IPS-NIHi7 (cell line): ENCODE measurements around the gene COMMD1.
A peak's percentile ranks its signal among the peaks of the same experiment; 100 is the strongest.
"Not testable (repeated sequence)": the region's sequence is repeated elsewhere in the genome, so short reads cannot be mapped to it uniquely, and the experiment has no call there.

Source experiments
- DNase-seq: peaks from one replicate; pipeline ENCODE4 v3.0.0; 2012; ENCODE audit warnings: mixed read lengths; ENCODE audit errors: extremely low spot score

Gene COMMD1

DNA sequence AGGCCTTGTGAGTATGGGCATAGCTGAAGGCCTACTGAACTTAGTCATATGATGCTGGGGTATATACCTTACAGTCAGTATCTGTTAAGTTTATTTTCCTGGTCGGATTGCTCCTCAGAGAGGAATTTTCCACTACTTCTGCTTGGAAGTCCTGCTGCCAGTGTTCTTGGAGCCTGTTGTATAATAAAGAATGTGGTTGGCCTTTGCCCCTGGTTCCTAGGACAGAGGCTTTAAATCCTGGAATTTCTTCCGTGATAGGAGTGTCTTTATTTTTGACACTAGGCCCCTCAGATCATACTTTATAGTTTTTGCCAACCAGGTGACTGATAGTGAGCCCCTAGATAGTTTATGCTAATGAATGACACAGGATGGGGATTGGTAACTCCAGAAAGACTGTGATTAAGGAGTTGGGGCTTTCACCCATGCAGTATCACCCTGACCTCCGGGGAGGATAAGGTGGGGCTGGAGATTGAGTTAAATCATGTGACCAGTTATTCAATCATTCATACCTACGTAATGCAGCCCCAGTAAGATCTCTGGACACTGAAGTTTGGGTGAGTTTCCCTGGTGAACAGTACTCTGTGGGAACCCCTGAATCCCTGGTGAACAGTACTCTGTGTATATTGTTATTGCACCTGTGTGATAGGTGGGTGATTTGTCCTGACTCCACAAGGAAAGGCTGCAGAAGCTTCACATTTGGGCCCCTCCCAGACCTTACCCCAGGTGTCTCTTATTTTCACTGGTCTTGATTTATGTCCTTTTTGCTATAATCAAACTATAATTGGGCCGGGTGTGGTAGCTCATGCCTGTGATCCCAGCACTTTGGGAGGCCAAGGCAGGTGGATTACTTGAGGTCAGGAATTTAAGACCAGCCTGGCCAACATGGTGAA is 56.9 kb downstream of the COMMD1 start:
- DNase-seq: peak; percentile 21

GRCh38 chr2:61966087-61966727 is 60.7 kb downstream of the COMMD1 start:
- no peak for DNase-seq

GRCh38 chr2:61967262-61967661 is 61.8 kb downstream of the COMMD1 start:
- DNase-seq: no peak

GRCh38 chr2:61969376-61969775 is 63.9 kb downstream of the COMMD1 start:
- DNase-seq: no peak

- no peak for DNase-seq
Observed at GRCh38 chr2:61970807-61971556, 65.5 kb downstream of the COMMD1 start.

DNA sequence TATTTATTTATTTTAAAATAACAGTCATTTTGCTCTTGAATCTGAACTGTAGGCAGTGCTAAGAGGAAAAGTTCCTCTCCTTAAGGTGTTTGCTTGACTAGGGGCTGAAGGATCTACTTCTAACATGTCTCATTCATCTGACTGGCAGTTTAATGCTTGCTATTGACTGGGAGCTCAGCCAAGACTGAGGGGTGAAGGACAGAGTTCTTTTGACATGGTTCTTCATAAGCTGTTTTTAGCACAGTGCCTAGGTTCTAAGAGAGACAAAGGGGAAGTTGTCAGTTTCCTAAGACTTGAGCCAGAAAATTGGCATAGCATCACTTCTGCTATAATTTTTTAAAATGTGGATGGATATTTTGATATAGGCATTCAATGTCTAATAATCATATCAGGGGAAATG is 73.0 kb downstream of the COMMD1 start:
- no peak for DNase-seq

- no peak for DNase-seq
Observed at GRCh38 chr2:61980758-61981157, 75.3 kb downstream of the COMMD1 start.

DNA sequence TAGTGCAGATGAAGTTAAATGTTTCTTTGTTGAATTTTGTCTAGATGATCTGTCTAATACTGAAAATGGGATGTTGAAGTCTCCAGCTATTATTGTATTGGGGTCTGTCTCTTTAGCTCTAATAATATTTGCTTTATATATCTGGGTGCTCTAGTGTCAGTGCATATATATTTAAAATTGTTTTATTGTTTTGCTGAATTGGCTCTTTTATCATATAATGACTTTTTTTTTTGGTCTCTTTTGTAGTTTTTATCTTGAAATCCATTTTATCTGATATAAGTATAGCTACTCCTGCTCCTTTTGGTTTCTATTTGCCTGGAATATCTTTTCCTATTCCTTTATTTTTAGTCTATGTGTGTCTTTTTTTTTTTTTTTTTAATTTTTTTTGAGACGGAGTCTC is 79.2 kb downstream of the COMMD1 start:
- no peak for DNase-seq

- no peak for DNase-seq
Observed at GRCh38 chr2:61988462-61989366, 83.2 kb downstream of the COMMD1 start.

DNA sequence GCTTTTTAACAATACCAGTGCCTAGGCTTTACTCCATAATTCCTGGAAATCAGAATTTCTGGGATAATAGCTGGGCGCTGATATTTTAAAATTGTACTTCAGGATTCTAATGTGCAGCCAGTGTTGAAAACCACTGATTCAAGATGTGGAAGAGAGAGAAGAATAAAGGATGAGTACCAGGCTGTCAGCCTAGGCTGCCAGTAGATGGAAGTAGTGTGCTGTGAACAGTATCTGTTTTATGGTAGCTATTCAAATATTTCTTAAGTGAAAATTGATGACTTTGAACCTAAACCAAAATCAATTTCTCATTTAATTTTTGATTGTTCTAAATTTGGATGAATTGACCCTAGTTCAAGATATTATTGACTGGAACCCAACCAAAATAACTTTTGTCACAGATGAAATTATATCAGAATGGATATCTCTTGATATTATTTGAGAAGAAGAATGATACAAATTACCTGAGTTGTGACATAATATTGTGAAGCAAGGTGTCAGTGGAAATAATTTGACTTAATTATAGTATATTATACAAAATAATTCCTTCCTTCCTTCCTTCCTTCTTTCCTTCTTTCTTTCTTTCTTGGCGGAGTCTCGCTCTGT is 88.0 kb downstream of the COMMD1 start:
- peak; percentile 48 for DNase-seq

DNA sequence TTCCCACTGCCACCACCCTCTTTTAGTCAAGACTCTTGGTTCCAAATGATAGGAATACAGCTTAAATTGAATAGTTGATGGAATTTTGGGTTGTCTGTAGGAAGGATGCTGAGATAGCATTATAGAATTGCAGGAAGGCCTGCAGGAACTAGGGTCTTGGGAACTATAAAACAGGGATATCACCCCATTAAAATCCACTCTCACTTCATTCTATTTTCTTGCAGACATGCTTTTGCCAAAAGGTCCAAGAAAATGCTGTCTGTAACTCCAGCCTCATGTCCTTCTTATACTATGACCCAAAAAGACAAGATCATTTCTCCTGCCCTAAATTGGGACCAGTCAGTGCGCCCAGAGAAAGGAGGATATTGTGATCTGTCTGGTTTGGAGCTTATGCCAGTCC is 89.1 kb downstream of the COMMD1 start:
- DNase-seq: no peak

- no peak for DNase-seq
Observed at GRCh38 chr2:61995065-61995464, 89.6 kb downstream of the COMMD1 start.

GRCh38 chr2:61995515-61995914 is 90.0 kb downstream of the COMMD1 start:
- DNase-seq: no peak

DNA sequence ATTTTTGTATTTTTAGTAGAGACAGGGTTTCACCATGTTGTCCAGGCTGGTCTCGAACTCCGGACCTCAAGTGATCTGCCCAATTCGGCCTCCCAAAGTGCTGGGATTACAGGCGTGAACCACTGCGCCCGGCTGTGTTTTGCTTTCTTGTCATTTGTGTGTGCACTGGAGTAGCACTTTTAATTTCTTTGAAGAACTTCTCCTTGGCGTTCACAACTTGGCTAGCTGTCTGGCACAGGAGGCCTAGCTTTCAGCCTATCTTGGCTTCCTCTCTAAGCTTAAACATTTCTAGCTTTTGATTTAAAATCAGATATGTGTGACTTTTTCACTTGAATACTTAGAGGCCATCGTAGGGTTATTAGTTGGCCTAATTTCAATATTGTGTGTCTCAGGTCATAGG is 93.0 kb downstream of the COMMD1 start:
- no peak for DNase-seq

- no peak for DNase-seq
Observed at GRCh38 chr2:62000538-62000937, 95.1 kb downstream of the COMMD1 start.

GRCh38 chr2:62001431-62001830 is 96.0 kb downstream of the COMMD1 start:
- no peak for DNase-seq

DNA sequence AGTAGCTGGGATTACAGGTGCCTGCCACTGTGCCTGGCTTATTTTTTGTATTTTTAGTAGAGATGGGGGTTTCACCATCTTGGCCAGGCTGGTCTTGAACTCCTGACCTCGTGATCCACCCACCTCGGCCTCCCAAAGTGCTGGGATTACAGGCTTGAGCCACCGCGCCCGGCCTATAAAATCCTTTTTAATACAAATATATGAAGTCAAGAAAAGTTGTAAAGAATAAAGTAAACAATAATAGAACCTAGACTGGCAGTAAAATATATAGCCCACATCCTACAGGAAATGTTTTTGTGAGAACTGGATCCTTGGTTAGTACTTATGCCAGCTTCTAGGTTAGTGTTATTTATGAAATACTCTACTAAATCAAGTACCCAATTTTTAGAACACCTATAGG is 99.0 kb downstream of the COMMD1 start:
- DNase-seq: not testable (repeated sequence)

GRCh38 chr2:62007555-62007954 is 102.1 kb downstream of the COMMD1 start:
- DNase-seq: no peak

DNA sequence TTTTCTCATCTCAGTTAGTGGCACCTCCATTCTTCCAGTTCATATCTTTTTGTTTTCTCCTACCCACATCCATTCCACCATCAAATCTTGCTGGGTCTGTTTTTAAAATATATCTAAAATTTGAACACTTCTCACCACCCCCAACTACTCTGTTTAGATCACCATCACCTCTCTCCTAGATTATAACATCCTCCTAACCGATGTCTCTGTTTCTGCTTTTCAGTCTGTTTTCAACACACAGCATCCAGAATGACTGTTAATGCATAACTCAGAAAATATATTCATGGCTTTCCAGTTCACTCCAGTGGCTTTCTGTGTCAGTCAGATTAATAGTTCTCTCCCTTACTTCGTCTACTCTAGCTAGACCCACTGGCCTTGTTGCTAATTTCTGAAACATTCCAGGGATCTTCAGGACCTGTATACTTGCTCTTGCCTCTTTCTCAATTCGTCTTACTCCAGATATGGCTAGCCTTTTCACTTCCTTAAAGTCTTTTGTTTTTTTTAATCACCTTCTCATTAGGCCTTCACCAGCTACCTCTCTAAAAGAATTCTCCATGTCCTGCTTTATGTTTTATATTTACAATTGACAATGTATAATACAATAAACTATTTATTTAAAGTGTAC is 105.3 kb downstream of the COMMD1 start:
- DNase-seq: no peak

DNA sequence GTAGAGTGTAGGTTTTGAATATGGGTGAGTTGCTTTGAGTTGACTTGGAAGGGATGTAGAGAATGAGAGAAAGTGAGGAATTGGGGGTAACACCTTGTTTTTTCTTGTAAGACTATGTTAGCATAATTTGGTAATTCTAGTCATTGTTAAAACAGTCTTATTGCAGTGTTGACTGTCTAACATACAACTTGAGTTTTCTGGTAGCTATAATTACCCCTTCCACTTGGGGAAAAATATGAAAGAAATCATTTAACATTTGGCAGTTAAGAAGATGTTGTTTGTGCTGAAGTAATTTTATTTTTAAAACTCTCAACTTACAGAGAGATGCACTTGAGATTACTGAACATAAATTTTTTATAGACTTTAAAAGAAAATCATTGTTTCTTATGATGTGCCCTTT is 108.2 kb downstream of the COMMD1 start:
- no peak for DNase-seq

DNA sequence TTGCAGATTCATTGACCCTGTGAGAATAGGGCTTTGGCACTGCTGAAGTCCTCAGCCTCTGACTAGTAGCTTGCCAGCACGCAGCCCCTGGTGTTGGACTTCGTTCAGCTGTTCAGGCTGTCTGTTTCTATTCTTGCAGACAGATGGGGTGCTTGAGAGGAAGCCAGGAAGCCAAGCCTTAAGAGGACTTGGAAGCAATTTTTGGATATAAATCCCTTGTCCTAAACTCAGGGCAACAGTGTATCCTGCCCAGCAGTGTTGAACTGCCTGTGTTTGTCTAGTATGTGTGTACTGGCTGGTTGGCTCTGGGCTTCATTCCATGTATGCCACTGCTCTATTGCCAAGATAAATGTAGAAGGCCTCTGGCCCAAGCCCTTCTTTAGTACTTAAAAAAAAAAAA is 108.6 kb downstream of the COMMD1 start:
- DNase-seq: peak; percentile 28
